Activated CD4-positive, alpha-beta memory T cell treated with anti-CD3 and anti-CD28 coated beads, Interleukin-2, amount 10 ng/mL, durations not matched to agents 7 days and 5 days (primary cell): ENCODE data around the gene SYCP2. TPM values are rescaled to one million over a fixed set of nuclear protein-coding genes. Genes with fewer than 3 reads are reported as not detected.

Experiments used
- CTCF ChIA-PET: fragments of 350-600 bp; sonication (Branson Sonifier 250); formaldehyde crosslinking; loops from one replicate; lab custom pipeline; 2021; ENCODE audit warnings: antibody characterized with exemption, inconsistent platforms; lab: Charles Lee
- POLR2A ChIA-PET: fragments of 350-600 bp; sonication (Branson Sonifier 250); formaldehyde crosslinking; loops from one replicate; lab custom pipeline; 2021; ENCODE audit warnings: antibody characterized with exemption; lab: Charles Lee
- DNase-seq: peaks from one replicate; pipeline ENCODE4 v3.0.0-alpha.2; 2020
- H3K27ac Mint-ChIP-seq: one replicate; pipeline ENCODE4 v1.8.0; 2021; ENCODE audit warnings: mild to moderate bottlenecking, mixed read lengths
- H3K27me3 Mint-ChIP-seq: one replicate; pipeline ENCODE4 v1.8.0; 2021; ENCODE audit warnings: mixed read lengths
- H3K36me3 Mint-ChIP-seq: one replicate; pipeline ENCODE4 v1.8.0; 2021; ENCODE audit warnings: low read depth, mixed read lengths
- H3K4me1 Mint-ChIP-seq: one replicate; pipeline ENCODE4 v1.8.0; 2021; ENCODE audit warnings: mixed read lengths
- H3K4me3 Mint-ChIP-seq: one replicate; pipeline ENCODE4 v1.8.0; 2021; ENCODE audit warnings: mild to moderate bottlenecking, mixed read lengths
- H3K9me3 Mint-ChIP-seq: one replicate; pipeline ENCODE4 v1.8.0; 2021; ENCODE audit warnings: mixed read lengths
- total RNA-seq, 2 experiments: library from RNA; stranded (reverse); gene quantifications; one replicate each; pipeline ENCODE4 v1.2.3, GENCODE V29; 2021

The SYCP2 gene
- total RNA-seq, 2 experiments from 2014 or later: 5.4 to 7.9 TPM

- H3K9me3 Mint-ChIP-seq: no peaks in the 10 kb centered on the region
- no peak overlapping the region for H3K27ac Mint-ChIP-seq
- H3K27me3 Mint-ChIP-seq: no peaks in the 10 kb centered on the region
- H3K4me1 Mint-ChIP-seq: no peaks in the 10 kb centered on the region
- ChIA-PET POLR2A (interaction anchor here (0.6 to 1.6 kb wide), 2 partner anchors 43 to 54 kb away, joined by 3 read pairs; no protein-coding TSS in a partner anchor), CTCF (interaction anchor here (0.7 to 2.0 kb wide), 6 partner anchors 15 to 102 kb away, joined by 3 to 10 read pairs (median 3); partner anchors contain the start of genes FAM217B and PPP1R3D)
- DNase-seq: no peak
- H3K4me3 Mint-ChIP-seq: no peak overlapping the region
- H3K36me3 Mint-ChIP-seq: no peaks in the 10 kb centered on the region
Observed at GRCh38 chr20:59955131-59955796, 21.8 kb upstream of the SYCP2 start.

GRCh38 chr20:59954718-59955117 lies 21.3 kb upstream of the SYCP2 start:
- Mint-ChIP-seq H3K36me3 (no peaks in the 10 kb centered on the region), H3K9me3 (no peaks in the 10 kb centered on the region), H3K27ac (no peak overlapping the region), H3K4me1 (no peaks in the 10 kb centered on the region), H3K4me3 (no peak overlapping the region), H3K27me3 (no peaks in the 10 kb centered on the region)
- ChIA-PET CTCF (interaction anchor here (0.7 to 2.0 kb wide), 5 partner anchors 14 to 267 kb away, joined by 3 to 10 read pairs (median 4); partner anchors contain the start of genes FAM217B and PPP1R3D), POLR2A (no interaction called here)
- DNase-seq: no peak

GRCh38 chr20:59949911-59950310 lies 16.5 kb upstream of the SYCP2 start:
- Mint-ChIP-seq H3K27ac (no peak overlapping the region), H3K4me1 (peaks cover 18% of the 10 kb centered on the region), H3K27me3 (no peaks in the 10 kb centered on the region), H3K9me3 (no peaks in the 10 kb centered on the region), H3K36me3 (peaks cover 3% of the 10 kb centered on the region), H3K4me3 (no peak overlapping the region)
- POLR2A ChIA-PET: no interaction called here
- DNase-seq: no peak
- CTCF ChIA-PET: interaction anchor here (0.8 to 3.7 kb wide), 7 partner anchors 10 to 1279 kb away, joined by 3 to 39 read pairs (median 4); partner anchors contain the start of genes FAM217B, PPP1R3D and SYCP2

- peaks cover 9% of the 10 kb centered on the region for H3K36me3 Mint-ChIP-seq
- DNase-seq: peak; percentile 39
Observed at GRCh38 chr20:59948828-59949720, 15.6 kb upstream of the SYCP2 start.

GRCh38 chr20:59948212-59948611 lies 14.8 kb upstream of the SYCP2 start:
- no peaks in the 10 kb centered on the region for H3K9me3 Mint-ChIP-seq
- ChIA-PET CTCF (interaction anchor here (0.7 to 3.7 kb wide), 9 partner anchors 8 to 315 kb away, joined by 3 to 39 read pairs (median 5); partner anchors contain the start of genes FAM217B, PPP1R3D and SYCP2), POLR2A (interaction anchor here (1.3 to 2.5 kb wide), 4 partner anchors 8 to 109 kb away, joined by 5 to 11 read pairs (median 8); partner anchors contain the start of genes FAM217B, PPP1R3D and SYCP2)
- peaks cover 13% of the 10 kb centered on the region for H3K36me3 Mint-ChIP-seq
- H3K27me3 Mint-ChIP-seq: no peaks in the 10 kb centered on the region
- no peak for DNase-seq
- peaks cover 18% of the 10 kb centered on the region for H3K4me1 Mint-ChIP-seq
- peak overlapping the region; percentile 90 for H3K27ac Mint-ChIP-seq
- H3K4me3 Mint-ChIP-seq: no peak overlapping the region

More at GRCh38 chr20:59948828-59949720, 15.6 kb upstream of the SYCP2 start:
- no peaks in the 10 kb centered on the region for H3K9me3 Mint-ChIP-seq
- H3K4me3 Mint-ChIP-seq: peak overlapping the region; percentile 41
- H3K27me3 Mint-ChIP-seq: no peaks in the 10 kb centered on the region
- H3K4me1 Mint-ChIP-seq: peaks cover 18% of the 10 kb centered on the region
- CTCF ChIA-PET: interaction anchor here (0.7 to 3.7 kb wide), 14 partner anchors 9 to 1280 kb away, joined by 3 to 39 read pairs (median 4); partner anchors contain the start of genes FAM217B, PPP1R3D and SYCP2
- POLR2A ChIA-PET: interaction anchor here (1.3 to 2.5 kb wide), 4 partner anchors 9 to 108 kb away, joined by 5 to 11 read pairs (median 8); partner anchors contain the start of genes FAM217B, PPP1R3D and SYCP2
- H3K27ac Mint-ChIP-seq: peak overlapping the region; percentile 90

- H3K4me3 Mint-ChIP-seq: no peak overlapping the region
- CTCF ChIA-PET: interaction anchor here (1.6 to 3.7 kb wide), 2 partner anchors 10 to 109 kb away, joined by 5 to 26 read pairs; no protein-coding TSS in a partner anchor
- H3K27me3 Mint-ChIP-seq: no peaks in the 10 kb centered on the region
- H3K36me3 Mint-ChIP-seq: peaks cover 13% of the 10 kb centered on the region
- H3K27ac Mint-ChIP-seq: no peak overlapping the region
- peaks cover 18% of the 10 kb centered on the region for H3K4me1 Mint-ChIP-seq
- no peak for DNase-seq
- POLR2A ChIA-PET: interaction anchor here (2.2 to 2.5 kb wide), 2 partner anchors 9 to 13 kb away, joined by 5 to 11 read pairs; partner anchors contain the start of gene SYCP2
- H3K9me3 Mint-ChIP-seq: no peaks in the 10 kb centered on the region
Observed at GRCh38 chr20:59947376-59947775, 13.9 kb upstream of the SYCP2 start.

GRCh38 chr20:59945731-59946130 lies 12.3 kb upstream of the SYCP2 start:
- CTCF ChIA-PET: interaction anchor here (0.8 to 4.4 kb wide), 3 partner anchors 11 to 192 kb away, joined by 3 to 25 read pairs (median 8); partner anchors contain the start of gene SYCP2
- H3K27me3 Mint-ChIP-seq: no peaks in the 10 kb centered on the region
- no peaks in the 10 kb centered on the region for H3K9me3 Mint-ChIP-seq
- peaks cover 16% of the 10 kb centered on the region for H3K36me3 Mint-ChIP-seq
- no peak overlapping the region for H3K4me3 Mint-ChIP-seq
- no peak for DNase-seq
- H3K4me1 Mint-ChIP-seq: peaks cover 34% of the 10 kb centered on the region
- no peak overlapping the region for H3K27ac Mint-ChIP-seq
- POLR2A ChIA-PET: interaction anchor here (1.0 kb wide), 1 partner anchor 111 kb away, joined by 3 read pairs; no protein-coding TSS in a partner anchor

GRCh38 chr20:59945175-59945574 lies 11.7 kb upstream of the SYCP2 start:
- H3K4me1 Mint-ChIP-seq: peaks cover 34% of the 10 kb centered on the region
- no peak for DNase-seq
- H3K27ac Mint-ChIP-seq: no peak overlapping the region
- no peaks in the 10 kb centered on the region for H3K9me3 Mint-ChIP-seq
- peaks cover 16% of the 10 kb centered on the region for H3K36me3 Mint-ChIP-seq
- ChIA-PET CTCF (interaction anchor here (2.4 to 4.4 kb wide), 2 partner anchors 11 to 111 kb away, joined by 8 to 25 read pairs; partner anchors contain the start of gene SYCP2), POLR2A (interaction anchor here (1.7 kb wide), 1 partner anchor 10 kb away, joined by 12 read pairs; no protein-coding TSS in a partner anchor)
- no peaks in the 10 kb centered on the region for H3K27me3 Mint-ChIP-seq
- no peak overlapping the region for H3K4me3 Mint-ChIP-seq

- POLR2A ChIA-PET: interaction anchor here (1.7 kb wide), 1 partner anchor 10 kb away, joined by 12 read pairs; no protein-coding TSS in a partner anchor
- H3K36me3 Mint-ChIP-seq: peaks cover 16% of the 10 kb centered on the region
Observed at GRCh38 chr20:59944726-59945125, 11.3 kb upstream of the SYCP2 start.

GRCh38 chr20:59942245-59942644 lies 8.8 kb upstream of the SYCP2 start:
- Mint-ChIP-seq H3K27me3 (no peaks in the 10 kb centered on the region), H3K36me3 (peaks cover 27% of the 10 kb centered on the region), H3K4me3 (no peak overlapping the region), H3K9me3 (no peaks in the 10 kb centered on the region), H3K27ac (no peak overlapping the region), H3K4me1 (peaks cover 32% of the 10 kb centered on the region)
- no peak for DNase-seq
- ChIA-PET POLR2A (interaction anchor here (3.6 kb wide), 1 partner anchor 115 kb away, joined by 40 read pairs; no protein-coding TSS in a partner anchor), CTCF (no interaction called here)

More at GRCh38 chr20:59944726-59945125, 11.3 kb upstream of the SYCP2 start:
- CTCF ChIA-PET: interaction anchor here (2.4 to 4.4 kb wide), 2 partner anchors 10 to 112 kb away, joined by 8 to 25 read pairs; partner anchors contain the start of gene SYCP2
- Mint-ChIP-seq H3K9me3 (no peaks in the 10 kb centered on the region), H3K27ac (no peak overlapping the region), H3K27me3 (no peaks in the 10 kb centered on the region), H3K4me3 (no peak overlapping the region), H3K4me1 (peaks cover 34% of the 10 kb centered on the region)
- DNase-seq: no peak

- peaks cover 35% of the 10 kb centered on the region for H3K4me1 Mint-ChIP-seq
- ChIA-PET CTCF (interaction anchor here (1.2 to 3.4 kb wide), 7 partner anchors 9 to 197 kb away, joined by 4 to 39 read pairs (median 10); no protein-coding TSS in a partner anchor), POLR2A (interaction anchor here (0.9 to 3.6 kb wide), 6 partner anchors 8 to 197 kb away, joined by 3 to 40 read pairs (median 9); no protein-coding TSS in a partner anchor)
- peaks cover 27% of the 10 kb centered on the region for H3K36me3 Mint-ChIP-seq
- H3K27me3 Mint-ChIP-seq: no peaks in the 10 kb centered on the region
- H3K4me3 Mint-ChIP-seq: peak overlapping the region; percentile 89
- no peaks in the 10 kb centered on the region for H3K9me3 Mint-ChIP-seq
- DNase-seq: no peak
- peak overlapping the region; percentile 97 for H3K27ac Mint-ChIP-seq
Observed at GRCh38 chr20:59940956-59941294, 7.5 kb upstream of the SYCP2 start.
